ENCODE results near the gene SGK1.

Gene SGK1

DNA sequence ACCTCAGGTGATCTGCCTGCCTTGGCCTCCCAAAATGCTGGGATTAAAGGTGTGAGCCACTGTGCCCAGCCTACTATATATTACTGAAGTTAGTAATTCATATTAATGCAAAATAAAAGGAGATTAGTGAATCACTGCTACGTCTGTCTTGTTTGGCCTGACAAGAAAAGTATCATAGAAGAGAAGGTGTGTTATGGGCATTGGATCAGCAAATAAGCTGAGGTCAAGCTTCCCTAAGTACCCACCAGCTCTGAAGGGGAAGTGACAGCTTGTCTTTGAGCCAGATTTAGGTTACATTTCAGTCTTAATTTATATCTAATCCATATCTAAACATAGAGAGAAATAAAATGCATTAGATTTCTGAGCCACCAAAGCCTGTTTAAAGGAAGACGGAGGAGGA, 7.1 kb downstream of the SGK1 start:
- Histone ChIP-seq H3K4me2 (ENCODE audit: low read length) (no peak overlapping the region), H3K9me3 (ENCODE audit: low read length) (no peaks in the 10 kb centered on the region), H2AFZ (ENCODE audit: low read length) (no peak overlapping the region), H4K20me1 (ENCODE audit: insufficient read depth, low read length) (no peaks in the 10 kb centered on the region), H3F3A (ENCODE audit: insufficient read depth, low read length) (no peaks in the 10 kb centered on the region), H3K27ac (ENCODE audit: low read depth, low read length, poor library complexity, severe bottlenecking) (no peak overlapping the region), H3K4me1 (ENCODE audit: insufficient read depth, low read length, severe bottlenecking) (no peaks in the 10 kb centered on the region), H3K9me2 (ENCODE audit: low read depth, low read length) (no peaks in the 10 kb centered on the region), H3K36me3 (ENCODE audit: insufficient read depth, low read length) (no peaks in the 10 kb centered on the region), H3K79me2 (ENCODE audit: insufficient read depth, low read length) (no peaks in the 10 kb centered on the region), H3K4me3 (ENCODE audit: low read depth, low read length, poor library complexity, severe bottlenecking) (no peak overlapping the region), H3K9ac (ENCODE audit: low read length) (no peak overlapping the region), H3K27me3 (ENCODE audit: insufficient read depth, low read length) (no peaks in the 10 kb centered on the region)
- TF ChIP-seq, protein P1, sequence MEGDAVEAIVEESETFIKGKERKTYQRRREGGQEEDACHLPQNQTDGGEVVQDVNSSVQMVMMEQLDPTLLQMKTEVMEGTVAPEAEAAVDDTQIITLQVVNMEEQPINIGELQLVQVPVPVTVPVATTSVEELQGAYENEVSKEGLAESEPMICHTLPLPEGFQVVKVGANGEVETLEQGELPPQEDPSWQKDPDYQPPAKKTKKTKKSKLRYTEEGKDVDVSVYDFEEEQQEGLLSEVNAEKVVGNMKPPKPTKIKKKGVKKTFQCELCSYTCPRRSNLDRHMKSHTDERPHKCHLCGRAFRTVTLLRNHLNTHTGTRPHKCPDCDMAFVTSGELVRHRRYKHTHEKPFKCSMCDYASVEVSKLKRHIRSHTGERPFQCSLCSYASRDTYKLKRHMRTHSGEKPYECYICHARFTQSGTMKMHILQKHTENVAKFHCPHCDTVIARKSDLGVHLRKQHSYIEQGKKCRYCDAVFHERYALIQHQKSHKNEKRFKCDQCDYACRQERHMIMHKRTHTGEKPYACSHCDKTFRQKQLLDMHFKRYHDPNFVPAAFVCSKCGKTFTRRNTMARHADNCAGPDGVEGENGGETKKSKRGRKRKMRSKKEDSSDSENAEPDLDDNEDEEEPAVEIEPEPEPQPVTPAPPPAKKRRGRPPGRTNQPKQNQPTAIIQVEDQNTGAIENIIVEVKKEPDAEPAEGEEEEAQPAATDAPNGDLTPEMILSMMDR (IDR thresholded peaks at IDR 0.05; ENCODE audit: low read length): no peak
- TF ChIP-seq EZH2 (IDR thresholded peaks at IDR 0.05; ENCODE audit: borderline replicate concordance, low read length): no peak

DNA sequence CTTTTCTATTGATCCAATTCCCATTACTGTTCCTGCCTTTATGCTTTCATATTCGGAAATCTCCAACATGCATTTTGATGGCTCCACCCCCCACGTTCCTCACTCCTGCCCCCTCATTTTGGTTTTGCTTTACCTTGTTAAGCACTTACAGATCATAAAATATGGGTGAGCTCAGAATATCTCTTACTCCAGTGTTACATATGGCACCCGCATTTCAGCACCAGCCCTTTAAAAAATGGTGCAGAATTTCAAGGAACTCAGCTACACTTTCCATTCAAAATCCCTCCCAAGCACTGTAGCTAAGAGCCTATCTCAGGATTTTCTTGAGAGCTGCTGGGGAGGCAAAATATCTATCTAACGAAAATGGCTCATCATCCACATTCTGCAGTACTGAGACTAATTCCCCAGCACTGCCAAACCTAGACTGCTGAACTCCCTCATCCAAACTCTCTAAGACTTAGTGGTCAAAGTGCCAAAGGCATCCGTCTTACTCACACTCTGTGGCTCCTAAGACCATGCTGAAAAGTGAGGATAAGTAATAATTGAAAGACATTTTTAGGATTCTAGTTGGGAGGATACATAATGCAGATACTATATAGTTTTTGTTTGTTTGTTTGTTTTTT, 7.8 kb downstream of the SGK1 start:
- Histone ChIP-seq H3K4me2 (ENCODE audit: low read length) (no peak overlapping the region), H3K4me3 (ENCODE audit: low read depth, low read length, poor library complexity, severe bottlenecking) (no peak overlapping the region), H3K79me2 (ENCODE audit: insufficient read depth, low read length) (no peaks in the 10 kb centered on the region), H3K9me2 (ENCODE audit: low read depth, low read length) (no peaks in the 10 kb centered on the region), H3K27ac (ENCODE audit: low read depth, low read length, poor library complexity, severe bottlenecking) (no peak overlapping the region), H3K36me3 (ENCODE audit: insufficient read depth, low read length) (no peaks in the 10 kb centered on the region), H3K4me1 (ENCODE audit: insufficient read depth, low read length, severe bottlenecking) (no peaks in the 10 kb centered on the region), H3K27me3 (ENCODE audit: insufficient read depth, low read length) (no peaks in the 10 kb centered on the region), H3K9ac (ENCODE audit: low read length) (no peak overlapping the region), H4K20me1 (ENCODE audit: insufficient read depth, low read length) (no peaks in the 10 kb centered on the region), H3K9me3 (ENCODE audit: low read length) (no peaks in the 10 kb centered on the region), H3F3A (ENCODE audit: insufficient read depth, low read length) (no peaks in the 10 kb centered on the region), H2AFZ (ENCODE audit: low read length) (no peak overlapping the region)
- TF ChIP-seq, protein P1 (IDR thresholded peaks at IDR 0.05; ENCODE audit: low read length): no peak
- TF ChIP-seq EZH2 (IDR thresholded peaks at IDR 0.05; ENCODE audit: borderline replicate concordance, low read length): no peak

DNA sequence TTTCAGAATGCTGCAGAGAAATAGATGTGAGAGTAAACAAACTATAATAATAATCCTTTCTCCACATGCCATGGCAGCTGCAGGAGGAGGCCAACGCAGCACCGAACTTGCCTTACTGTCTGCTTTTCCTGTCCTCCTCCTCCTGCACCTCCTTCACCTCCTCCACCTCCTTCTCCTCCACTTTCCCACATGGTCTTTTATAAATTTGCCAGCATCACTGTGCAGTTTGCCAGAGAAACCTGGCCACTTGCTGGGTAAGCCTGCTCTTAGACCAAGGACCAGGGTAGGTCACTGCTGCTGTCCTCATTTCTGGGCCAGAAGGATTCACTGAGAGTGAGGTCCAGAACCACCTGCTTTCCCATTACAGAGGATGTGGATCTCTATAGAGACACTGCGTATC, 8.7 kb downstream of the SGK1 start:
- no peak for TF ChIP-seq EZH2 (IDR thresholded peaks at IDR 0.05; ENCODE audit: borderline replicate concordance, low read length)
- TF ChIP-seq, protein P1 (IDR thresholded peaks at IDR 0.05; ENCODE audit: low read length): no peak
- no peaks in the 10 kb centered on the region for H3K4me1 ChIP-seq (ENCODE audit: insufficient read depth, low read length, severe bottlenecking)

More for the DNA sequence above, 8.7 kb downstream of the SGK1 start:
- Histone ChIP-seq H3K36me3 (ENCODE audit: insufficient read depth, low read length) (no peaks in the 10 kb centered on the region), H3K79me2 (ENCODE audit: insufficient read depth, low read length) (no peaks in the 10 kb centered on the region), H3K9ac (ENCODE audit: low read length) (no peak overlapping the region), H2AFZ (ENCODE audit: low read length) (no peak overlapping the region), H3F3A (ENCODE audit: insufficient read depth, low read length) (no peaks in the 10 kb centered on the region), H3K9me2 (ENCODE audit: low read depth, low read length) (no peaks in the 10 kb centered on the region), H3K27ac (ENCODE audit: low read depth, low read length, poor library complexity, severe bottlenecking) (no peak overlapping the region), H3K4me3 (ENCODE audit: low read depth, low read length, poor library complexity, severe bottlenecking) (no peak overlapping the region), H3K27me3 (ENCODE audit: insufficient read depth, low read length) (no peaks in the 10 kb centered on the region), H3K9me3 (ENCODE audit: low read length) (no peaks in the 10 kb centered on the region), H3K4me2 (ENCODE audit: low read length) (no peak overlapping the region), H4K20me1 (ENCODE audit: insufficient read depth, low read length) (no peaks in the 10 kb centered on the region)
